ENCODE results near the gene KLHDC10. TPM values are rescaled to one million over a fixed set of nuclear protein-coding genes. Genes with fewer than 3 reads are reported as not detected.
"Not testable (repeated sequence)": the region's sequence is repeated elsewhere in the genome, so short reads cannot be mapped to it uniquely, and the experiment has no call there.

The KLHDC10 gene
- total and polyA plus RNA-seq, 2 donors from 2014 or later, result 15.7 to 38.9 TPM

- FAIRE-seq, result no peak
These were observed 110.4 kb downstream of the KLHDC10 start for GRCh38 chr7:130180571-130181262.

DNA sequence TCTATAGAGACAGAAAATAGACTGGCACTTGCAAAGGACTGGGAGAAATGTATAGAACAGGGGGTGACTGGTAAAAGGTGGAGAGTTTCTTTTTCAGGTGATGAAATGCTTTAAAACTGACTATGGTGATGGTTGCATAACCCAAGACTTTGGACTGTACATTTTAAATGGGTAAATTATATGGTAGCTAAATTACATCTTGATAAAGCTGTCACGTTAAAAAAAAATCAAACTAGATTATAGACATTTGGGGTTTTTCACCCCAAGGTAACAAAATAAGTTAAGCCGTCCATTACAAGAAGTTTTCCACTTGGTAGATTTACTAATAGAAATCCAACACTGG, 110.9 kb downstream of the KLHDC10 start:
- Histone ChIP-seq H3K27ac (ENCODE audit: low read depth in 2 of 2, low read length in 2 of 2) (no peak overlapping the region), H3K4me1 (ENCODE audit: control insufficient read depth in 2 of 3, insufficient read depth in 2 of 3, low read depth in 1 of 3, low read length in 3 of 3) (no peaks in the 10 kb centered on the region), H3K4me3 (ENCODE audit: low read length in 3 of 3) (no peak overlapping the region), H3K36me3 (ENCODE audit: control insufficient read depth in 2 of 3, insufficient read depth in 3 of 3, low read length in 3 of 3) (peaks cover 0 to 27% (median 9%) of the 10 kb centered on the region in 3 donors), H3K9ac (ENCODE audit: low read length in 3 of 3) (no peak overlapping the region), H3K27me3 (ENCODE audit: control insufficient read depth, insufficient read depth, low read length) (no peaks in the 10 kb centered on the region), H3K9me3 (ENCODE audit: control insufficient read depth in 2 of 3, insufficient read depth in 1 of 3, low read length in 3 of 3) (no peaks in the 10 kb centered on the region)
- TF ChIP-seq CTCF (IDR thresholded peaks at IDR 0.05; ENCODE audit: borderline replicate concordance, extremely low read depth, insufficient read depth), result no peak
- no peak for FAIRE-seq
- no peak for DNase-seq
- intact Hi-C loops (cut with DNase I), result no loop called here

More at GRCh38 chr7:130180571-130181262, 110.4 kb downstream of the KLHDC10 start:
- H3K4me1 ChIP-seq (ENCODE audit: control insufficient read depth in 2 of 3, insufficient read depth in 2 of 3, low read depth in 1 of 3, low read length in 3 of 3), result no peaks in the 10 kb centered on the region
- TF ChIP-seq CTCF (IDR thresholded peaks at IDR 0.05; ENCODE audit: borderline replicate concordance, extremely low read depth, insufficient read depth), result no peak
- no peak for DNase-seq
- intact Hi-C loops (cut with DNase I), result no loop called here
- H3K36me3 ChIP-seq (ENCODE audit: control insufficient read depth in 2 of 3, insufficient read depth in 3 of 3, low read length in 3 of 3), result peaks cover 0 to 27% (median 9%) of the 10 kb centered on the region in 3 donors
- no peak overlapping the region for H3K9ac ChIP-seq (ENCODE audit: low read length in 3 of 3)
- no peak overlapping the region for H3K4me3 ChIP-seq (ENCODE audit: low read length in 3 of 3)
- H3K9me3 ChIP-seq (ENCODE audit: control insufficient read depth in 2 of 3, insufficient read depth in 1 of 3, low read length in 3 of 3), result no peaks in the 10 kb centered on the region
- no peak overlapping the region for H3K27ac ChIP-seq (ENCODE audit: low read depth in 2 of 2, low read length in 2 of 2)
- no peaks in the 10 kb centered on the region for H3K27me3 ChIP-seq (ENCODE audit: control insufficient read depth, insufficient read depth, low read length)

- DNase-seq, result no peak
- Histone ChIP-seq H3K27me3 (ENCODE audit: control insufficient read depth, insufficient read depth, low read length) (no peaks in the 10 kb centered on the region), H3K4me3 (ENCODE audit: low read length in 3 of 3) (no peak overlapping the region), H3K9ac (ENCODE audit: low read length in 3 of 3) (no peak overlapping the region), H3K36me3 (ENCODE audit: control insufficient read depth in 2 of 3, insufficient read depth in 3 of 3, low read length in 3 of 3) (peaks cover 0 to 27% (median 9%) of the 10 kb centered on the region in 3 donors), H3K27ac (ENCODE audit: low read depth in 2 of 2, low read length in 2 of 2) (no peak overlapping the region), H3K4me1 (ENCODE audit: control insufficient read depth in 2 of 3, insufficient read depth in 2 of 3, low read depth in 1 of 3, low read length in 3 of 3) (no peaks in the 10 kb centered on the region), H3K9me3 (ENCODE audit: control insufficient read depth in 2 of 3, insufficient read depth in 1 of 3, low read length in 3 of 3) (no peaks in the 10 kb centered on the region)
- TF ChIP-seq CTCF (IDR thresholded peaks at IDR 0.05; ENCODE audit: borderline replicate concordance, extremely low read depth, insufficient read depth), result no peak
- intact Hi-C loops (cut with DNase I), result no loop called here
- no peak for FAIRE-seq
These were observed 112.7 kb downstream of the KLHDC10 start for GRCh38 chr7:130182990-130183389.

- H3K27ac ChIP-seq (ENCODE audit: low read depth in 2 of 2, low read length in 2 of 2); intact Hi-C loops (cut with DNase I); FAIRE-seq; DNase-seq; H3K4me1 ChIP-seq (ENCODE audit: control insufficient read depth in 2 of 3, insufficient read depth in 2 of 3, low read depth in 1 of 3, low read length in 3 of 3); H3K4me3 ChIP-seq (ENCODE audit: low read length in 3 of 3); H3K9me3 ChIP-seq (ENCODE audit: control insufficient read depth in 2 of 3, insufficient read depth in 1 of 3, low read length in 3 of 3); H3K9ac ChIP-seq (ENCODE audit: low read length in 3 of 3); H3K27me3 ChIP-seq (ENCODE audit: control insufficient read depth, insufficient read depth, low read length): not testable (repeated sequence)
- H3K36me3 ChIP-seq (ENCODE audit: control insufficient read depth in 2 of 3, insufficient read depth in 3 of 3, low read length in 3 of 3), result peaks cover 0 to 26% (median 9%) of the 10 kb centered on the region in 3 donors
These were observed 114.0 kb downstream of the KLHDC10 start for GRCh38 chr7:130184349-130184748.

Other genes with a start within 250 kb of the KLHDC10 start
- gene UBE2H, start 117.6 kb upstream of the KLHDC10 start, total RNA-seq, result 107 TPM
- 40.6 TPM for gene UBE2H, start 117.6 kb upstream of the KLHDC10 start, polyA plus RNA-seq (ENCODE audit: insufficient read depth, low read depth, low replicate concordance)
- 17.9 TPM for gene ZC3HC1, start 19.2 kb upstream of the KLHDC10 start, total RNA-seq
- gene ZC3HC1, start 19.2 kb upstream of the KLHDC10 start, polyA plus RNA-seq (ENCODE audit: insufficient read depth, low read depth, low replicate concordance), result 21.3 TPM
- 29.0 TPM for gene TMEM209, start 134.9 kb downstream of the KLHDC10 start, total RNA-seq
- gene TMEM209, start 134.9 kb downstream of the KLHDC10 start, polyA plus RNA-seq (ENCODE audit: insufficient read depth, low read depth, low replicate concordance), result 4.3 TPM
- gene SSMEM1, start 137.3 kb downstream of the KLHDC10 start, total RNA-seq, result not detected
- not detected for gene SSMEM1, start 137.3 kb downstream of the KLHDC10 start, polyA plus RNA-seq (ENCODE audit: insufficient read depth, low read depth, low replicate concordance)
- not detected for gene CPA2, start 196.3 kb downstream of the KLHDC10 start, total RNA-seq
- not detected for gene CPA2, start 196.3 kb downstream of the KLHDC10 start, polyA plus RNA-seq (ENCODE audit: insufficient read depth, low read depth, low replicate concordance)
- gene CPA4, start 222.6 kb downstream of the KLHDC10 start, total RNA-seq, result 1.1 TPM
- gene CPA4, start 222.6 kb downstream of the KLHDC10 start, polyA plus RNA-seq (ENCODE audit: insufficient read depth, low read depth, low replicate concordance), result not detected

All from kidney (tissue), 14 donors.